HG03025 (cell line): ENCODE results near the gene MGAT5.

Experiments used
- ATAC-seq: cut with Tn5 transposase; IDR thresholded peaks from one replicate; pipeline ENCODE4 v1.9.1; 2021; ENCODE audit warnings: mild to moderate bottlenecking, moderate library complexity; ENCODE audit not compliant: unreplicated experiment, low FRiP score

The MGAT5 gene

DNA sequence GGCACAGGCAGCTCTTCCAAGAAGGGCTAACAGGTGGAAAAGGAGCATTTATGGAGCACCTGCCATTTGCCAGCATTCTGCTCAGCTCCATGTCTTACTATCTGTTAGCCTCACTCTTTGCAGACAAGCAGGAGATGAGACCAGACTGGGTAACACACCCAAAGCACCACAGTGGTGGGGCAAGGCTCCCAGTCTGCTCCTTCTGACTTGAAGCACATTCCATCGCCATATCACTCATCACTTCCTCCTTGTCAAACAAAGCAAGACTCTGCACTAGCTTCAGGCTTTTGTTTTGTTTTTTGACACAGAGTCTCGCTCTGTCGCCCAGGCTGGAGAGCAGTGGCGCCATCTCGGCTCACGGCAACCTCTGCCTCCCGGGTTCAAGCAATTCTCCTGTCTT is 182.8 kb downstream of the MGAT5 start:
- no peak for ATAC-seq

DNA sequence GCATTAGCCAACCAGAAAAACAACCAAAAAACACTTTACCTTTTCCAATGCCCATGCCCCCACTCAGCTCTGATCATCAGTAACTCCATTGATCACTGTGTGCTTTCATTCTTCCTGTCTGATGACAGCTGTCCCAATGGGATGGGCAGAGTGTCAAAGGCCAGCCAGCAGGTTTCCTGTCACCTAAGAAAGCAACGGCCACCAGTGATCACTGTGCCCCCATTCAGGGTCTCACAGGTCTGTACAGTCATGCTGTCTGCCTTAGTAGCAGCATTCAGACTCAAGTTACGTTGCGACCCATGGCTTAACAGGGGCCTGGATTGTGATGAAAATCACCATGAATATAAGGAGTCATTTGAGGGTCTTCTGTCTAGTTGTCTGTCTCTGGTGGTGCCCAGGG is 184.5 kb downstream of the MGAT5 start:
- no peak for ATAC-seq

DNA sequence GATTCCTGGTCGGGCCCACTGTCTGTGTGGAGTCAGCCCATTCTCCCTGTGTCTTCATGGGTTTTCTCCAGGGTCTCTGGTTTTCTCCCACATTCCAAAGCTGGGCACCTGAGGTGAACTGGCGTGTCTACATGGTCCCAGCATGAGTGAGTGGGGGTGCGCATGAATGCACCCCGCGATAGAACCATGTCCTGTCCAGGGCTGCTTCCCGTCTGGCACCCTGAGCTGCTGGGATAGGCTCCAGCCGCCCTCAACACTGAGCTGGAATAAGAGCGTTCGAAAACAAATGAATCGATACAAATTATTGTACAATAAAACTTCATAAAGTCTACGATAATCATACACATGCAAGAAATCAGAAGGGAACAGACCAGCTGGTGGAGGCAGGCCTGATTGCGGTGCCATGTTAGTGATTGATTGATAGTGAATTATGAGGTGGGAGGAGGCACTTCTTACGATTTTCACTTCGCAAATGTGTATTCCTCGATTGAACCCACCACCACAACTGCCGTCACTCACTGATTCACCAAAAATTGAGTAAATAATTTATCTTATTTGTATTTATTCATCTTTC is 186.6 kb downstream of the MGAT5 start:
- no peak for ATAC-seq

DNA sequence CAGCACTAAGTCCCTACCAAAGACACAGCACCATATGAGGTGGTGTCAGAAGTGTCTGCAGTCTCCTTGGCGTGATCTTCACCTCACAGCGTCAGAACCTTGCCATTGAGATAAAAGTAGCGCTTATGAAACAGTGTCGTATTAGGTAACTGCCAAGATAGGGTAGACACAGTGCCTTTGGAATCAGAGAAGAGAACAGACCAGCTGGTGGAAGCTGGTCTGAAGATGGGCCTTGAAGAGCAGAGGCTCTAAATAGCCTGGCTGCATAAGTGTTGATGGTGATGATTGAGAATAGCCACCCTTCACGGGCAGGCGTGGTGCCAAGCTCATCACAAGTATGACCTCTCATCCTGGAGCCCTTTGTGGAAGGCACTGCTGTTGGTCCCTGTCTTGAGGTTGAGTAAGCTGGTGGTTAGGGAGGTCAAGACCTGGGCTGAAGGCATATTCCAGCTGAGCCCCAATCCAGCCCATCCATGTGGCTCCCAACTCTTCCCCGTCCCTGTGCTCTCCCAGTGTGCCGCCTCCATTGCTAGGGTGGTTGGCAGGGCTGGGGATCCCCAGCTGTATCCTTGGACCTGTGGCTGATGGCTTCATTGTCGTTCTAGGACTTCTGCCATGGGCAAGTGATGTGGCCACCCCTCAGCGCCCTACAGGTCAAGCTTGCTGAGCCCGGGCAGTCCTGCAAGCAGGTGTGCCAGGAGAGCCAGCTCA is 187.4 kb downstream of the MGAT5 start:
- no peak for ATAC-seq

DNA sequence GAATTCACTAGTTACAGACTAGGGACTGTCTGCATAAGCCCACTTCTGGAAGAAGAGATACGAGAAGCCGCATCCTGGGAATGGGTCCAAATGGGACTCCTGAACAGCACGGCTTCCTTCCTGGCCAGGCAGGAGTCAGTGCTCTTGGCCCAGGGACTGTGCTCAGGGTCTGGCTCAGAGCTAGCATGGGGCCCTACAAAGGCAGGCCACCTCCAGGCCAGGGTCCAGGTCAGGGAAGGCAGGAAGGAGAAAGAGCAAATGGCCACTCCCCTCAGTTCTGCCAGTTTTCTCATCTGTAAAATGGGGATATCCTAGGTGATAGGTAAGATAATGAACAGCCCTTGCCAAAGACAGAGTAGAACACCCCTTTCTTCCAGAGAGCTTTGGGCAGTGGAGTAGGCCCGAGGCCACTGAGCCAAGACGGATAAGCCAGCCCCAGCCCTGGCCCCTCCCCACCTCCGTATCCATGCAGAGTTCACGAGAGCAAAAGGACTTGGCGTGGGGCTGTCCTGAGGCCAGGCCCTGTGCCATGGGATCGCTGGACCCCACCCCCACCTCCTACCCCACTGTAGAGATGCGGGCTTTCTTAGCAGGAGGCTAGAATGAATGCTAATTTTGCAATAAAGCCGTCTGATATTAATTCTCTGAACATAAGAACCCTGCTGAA is 190.1 kb downstream of the MGAT5 start:
- no peak for ATAC-seq

DNA sequence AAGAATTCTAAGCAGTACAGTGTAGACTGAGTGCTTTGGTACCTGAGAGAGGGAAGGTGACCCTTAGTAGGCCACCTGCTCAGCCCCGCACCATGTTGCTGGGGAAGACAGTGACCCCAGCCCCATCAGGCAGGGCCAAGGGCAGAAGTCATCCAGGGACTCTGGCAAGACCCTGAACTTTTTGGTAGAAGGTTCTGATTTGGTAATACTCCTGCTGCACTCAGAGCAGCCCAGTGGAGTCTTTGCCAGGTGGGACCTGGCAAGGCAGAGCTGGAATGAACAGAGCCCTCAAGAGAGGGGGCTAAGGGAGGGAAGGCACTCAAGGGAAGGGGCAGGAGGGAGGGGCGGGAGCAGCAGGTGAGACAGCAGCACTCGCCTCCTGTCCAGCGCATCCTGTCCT is 191.2 kb downstream of the MGAT5 start:
- ATAC-seq: no peak

DNA sequence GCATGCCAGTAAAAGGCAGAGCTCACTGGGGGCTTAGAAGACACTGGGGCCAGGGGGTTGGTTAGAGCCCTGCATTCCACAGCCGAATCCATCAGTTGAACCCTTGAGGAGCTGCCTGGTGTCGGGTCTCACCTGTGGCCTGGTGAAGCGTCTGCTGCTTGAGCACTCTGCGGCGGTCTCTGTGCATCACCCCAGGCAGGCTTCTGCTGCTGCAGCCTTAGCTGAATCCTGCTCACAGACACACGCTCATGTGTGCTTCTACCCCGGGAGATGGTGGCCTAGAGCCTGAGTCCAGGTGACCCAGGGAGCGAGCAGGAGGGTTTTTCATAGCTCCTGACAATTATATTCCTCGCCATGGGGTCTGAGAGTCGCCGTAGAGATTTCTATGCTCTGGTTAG is 192.1 kb downstream of the MGAT5 start:
- no peak for ATAC-seq

DNA sequence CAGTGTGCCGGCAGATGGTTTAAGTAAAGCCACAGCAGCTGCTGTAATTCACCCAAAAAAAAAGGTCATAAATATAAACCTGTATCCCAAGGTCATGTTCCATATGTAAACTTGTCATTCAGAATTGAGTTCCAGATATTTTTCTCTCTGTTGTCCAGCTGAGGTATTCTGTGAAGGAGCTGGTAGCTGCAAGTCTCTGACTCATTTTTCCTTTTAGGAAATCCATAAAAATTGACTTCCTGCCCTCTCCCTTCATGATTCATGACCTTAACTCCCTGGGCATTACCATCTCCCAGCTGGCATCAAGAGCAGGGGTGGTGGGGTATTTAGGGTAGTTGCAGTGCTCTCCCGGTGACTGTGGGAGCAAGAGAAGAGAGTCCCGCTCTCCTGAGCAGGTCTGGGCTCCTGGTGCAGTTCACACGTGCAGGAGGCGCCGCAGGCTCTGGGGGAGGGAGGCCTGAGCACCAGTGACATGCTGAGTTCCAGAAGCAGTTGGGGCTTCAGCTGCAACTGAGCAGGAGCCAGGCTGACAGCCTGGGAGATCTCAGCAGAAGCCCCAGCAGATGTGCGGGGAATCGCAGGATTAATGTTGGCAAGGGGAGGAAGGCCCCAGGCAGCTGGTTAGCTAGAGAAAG is 192.6 kb downstream of the MGAT5 start:
- no peak for ATAC-seq

DNA sequence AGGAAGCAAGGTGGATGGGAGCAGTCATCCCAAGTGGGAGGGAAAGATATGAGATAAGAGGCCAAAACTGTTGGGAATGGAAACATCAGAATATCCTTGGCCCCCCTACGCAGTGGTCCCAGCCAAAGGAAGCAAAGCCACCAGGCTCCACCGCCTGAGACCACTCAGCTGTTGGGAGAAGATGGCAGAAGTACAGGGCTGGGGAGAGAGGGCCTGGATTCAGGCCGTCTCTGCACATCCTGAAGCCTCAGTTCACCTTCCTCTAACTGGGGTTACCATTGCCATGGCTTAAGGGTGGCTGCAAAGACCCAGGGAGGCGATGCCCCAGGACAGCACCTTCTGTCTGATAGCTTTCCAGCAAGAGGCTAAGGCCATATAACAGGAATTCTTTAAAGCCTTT is 193.8 kb downstream of the MGAT5 start:
- no peak for ATAC-seq

DNA sequence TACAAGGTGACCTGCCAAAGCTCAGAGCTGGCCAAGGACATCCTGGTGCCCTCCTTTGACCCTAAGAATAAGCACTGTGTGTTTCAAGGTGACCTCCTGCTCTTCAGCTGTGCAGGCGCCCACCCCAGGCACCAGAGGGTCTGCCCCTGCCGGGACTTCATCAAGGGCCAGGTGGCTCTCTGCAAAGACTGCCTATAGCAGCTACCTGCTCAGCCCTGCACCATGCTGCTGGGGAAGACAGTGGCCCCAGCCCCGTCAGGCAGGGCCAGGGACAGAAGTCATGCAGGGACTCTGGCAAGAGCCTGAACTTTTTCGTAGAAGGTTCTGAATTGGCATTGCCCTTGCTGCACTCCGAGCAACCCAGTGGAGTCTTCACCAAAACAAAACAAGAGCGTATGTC is 194.8 kb downstream of the MGAT5 start:
- ATAC-seq: no peak

DNA sequence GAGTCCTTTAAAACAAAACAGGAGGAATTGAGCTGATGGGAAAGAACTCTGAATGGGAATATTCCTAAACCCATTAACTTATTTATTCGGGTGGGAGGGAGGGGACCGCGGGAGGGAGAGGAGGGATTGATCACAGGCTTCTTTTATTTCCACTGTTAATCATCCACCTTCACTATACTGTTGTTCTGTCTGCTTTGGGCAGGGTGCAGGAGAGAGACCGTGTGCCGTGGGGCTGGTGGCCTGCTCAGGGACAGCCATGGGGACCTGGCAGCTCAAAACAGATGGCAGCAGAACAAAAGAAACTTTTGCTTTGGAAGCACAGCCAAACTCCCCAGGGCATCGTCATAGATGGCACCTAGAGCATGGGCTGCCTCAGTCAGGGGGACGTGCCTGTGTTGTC is 195.3 kb downstream of the MGAT5 start:
- no peak for ATAC-seq

DNA sequence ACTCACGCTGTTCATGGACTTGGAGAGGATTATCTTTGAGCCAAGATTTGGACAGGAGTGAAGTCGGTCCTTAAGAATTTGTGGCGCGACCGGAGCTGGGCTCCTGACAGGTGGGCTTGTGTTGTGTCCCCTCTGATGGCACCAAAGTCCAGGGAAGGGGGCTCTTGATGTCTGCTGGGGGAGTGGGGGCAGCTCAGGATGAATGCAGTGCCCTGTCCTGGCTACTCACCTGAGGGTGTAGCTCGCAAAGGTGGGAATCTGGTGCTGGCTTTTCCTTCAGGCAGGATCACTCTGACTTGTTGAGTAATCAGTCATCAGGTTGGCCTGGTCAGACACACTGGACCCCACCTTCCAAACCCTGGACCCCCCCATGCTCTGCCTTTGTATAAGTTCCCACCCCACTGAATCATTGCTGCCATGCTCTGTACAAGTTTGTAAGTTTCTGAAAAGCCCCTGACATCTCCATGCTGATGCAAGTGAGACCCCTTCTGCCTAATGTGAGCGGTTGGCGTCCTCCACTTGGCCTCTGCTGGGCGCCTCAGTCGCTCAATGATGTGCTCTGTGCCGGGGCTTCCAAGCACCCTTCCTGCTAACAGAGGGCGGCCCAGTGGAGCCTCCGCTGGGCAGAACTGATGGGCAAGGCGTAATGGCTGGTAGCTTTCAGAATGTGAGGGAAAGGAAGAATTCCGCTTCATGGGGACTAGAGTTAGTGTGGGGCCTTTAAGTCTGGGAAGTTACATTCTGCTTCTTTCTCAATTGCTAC is 196.1 kb downstream of the MGAT5 start:
- no peak for ATAC-seq

DNA sequence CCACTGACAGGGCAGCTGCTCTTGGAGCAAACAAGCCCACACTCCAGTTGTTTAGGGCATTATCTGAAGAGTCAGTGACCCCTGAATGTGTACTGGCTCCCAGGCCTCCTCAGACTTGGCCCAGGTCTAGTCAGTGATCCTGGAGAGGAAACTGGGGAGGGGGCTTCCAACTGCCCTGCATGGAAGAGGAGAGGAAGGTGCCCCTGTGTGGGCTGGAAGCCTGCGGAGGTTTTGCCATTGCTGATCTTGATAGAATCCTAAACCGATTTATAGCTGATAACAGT is 197.4 kb downstream of the MGAT5 start:
- no peak for ATAC-seq

DNA sequence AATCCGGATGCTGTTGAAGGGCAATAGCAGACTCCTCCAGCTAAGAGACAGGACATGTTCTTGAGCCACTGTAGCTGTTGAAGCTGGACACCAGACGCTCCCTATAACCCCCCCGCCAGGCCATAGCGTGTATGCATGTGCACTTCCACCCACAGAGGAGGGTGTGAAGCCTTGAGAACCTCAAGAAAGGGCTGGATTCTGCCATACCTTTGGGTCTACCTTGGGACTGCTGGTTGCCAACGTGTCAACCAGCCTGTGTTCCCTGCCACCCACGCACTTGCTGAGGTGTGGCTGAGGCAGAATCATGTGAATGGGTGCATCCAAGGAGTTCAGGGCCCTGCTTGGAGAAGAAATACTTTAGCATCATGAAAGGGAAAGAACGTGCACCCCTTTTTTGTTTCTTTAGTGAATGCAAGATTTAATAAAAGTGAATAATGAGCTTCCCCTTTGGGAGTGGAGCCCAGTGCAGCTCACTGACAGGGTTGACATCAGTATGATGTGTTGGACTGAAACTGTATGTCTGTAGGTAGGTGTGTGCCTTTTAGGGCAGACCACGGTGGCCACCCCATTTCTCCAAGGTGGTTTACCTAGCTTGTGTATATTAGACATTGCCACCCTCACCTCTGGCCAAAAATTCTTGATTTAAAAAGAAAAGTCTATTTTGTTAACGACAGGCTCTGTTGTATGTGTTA is 198.3 kb downstream of the MGAT5 start:
- ATAC-seq: no peak

DNA sequence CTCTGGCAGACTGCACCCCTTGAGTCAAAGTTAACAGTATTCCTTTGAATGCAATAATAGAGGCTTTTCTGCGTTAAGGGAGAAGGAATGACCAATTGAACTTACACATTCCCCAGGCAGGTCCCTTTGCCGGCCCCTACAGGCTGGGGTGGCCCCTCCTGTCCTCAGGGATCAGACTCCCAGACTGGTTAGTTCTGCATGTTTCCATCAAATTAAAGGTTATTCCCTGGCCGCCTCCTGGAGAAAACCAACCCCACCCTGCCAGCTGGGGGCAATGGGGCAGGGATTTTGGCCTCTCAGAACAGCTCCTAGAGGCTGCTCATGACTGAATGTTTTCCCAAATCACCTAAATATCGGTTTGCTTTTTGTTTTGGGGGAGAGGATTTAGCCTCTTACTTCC is 199.6 kb downstream of the MGAT5 start:
- no peak for ATAC-seq

DNA sequence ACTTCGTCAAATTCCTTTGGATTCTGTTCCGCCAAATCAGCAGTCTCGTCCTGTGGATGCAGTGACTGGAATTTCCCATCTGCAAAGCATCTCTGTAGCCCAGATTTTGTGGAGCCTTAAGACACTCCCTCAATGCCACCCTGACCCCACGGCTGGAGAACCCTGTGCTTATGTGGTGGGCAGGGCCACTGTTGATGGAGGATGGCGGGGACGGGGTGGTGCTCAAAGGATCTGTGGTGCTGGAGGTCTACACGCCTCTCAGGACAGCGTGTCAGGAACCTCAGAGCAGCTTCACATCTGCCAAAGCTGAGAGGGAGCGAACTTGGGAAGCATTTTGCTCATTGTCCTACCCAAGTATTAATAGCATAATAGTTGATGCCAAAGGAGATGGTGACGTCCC is 200.1 kb downstream of the MGAT5 start:
- no peak for ATAC-seq

DNA sequence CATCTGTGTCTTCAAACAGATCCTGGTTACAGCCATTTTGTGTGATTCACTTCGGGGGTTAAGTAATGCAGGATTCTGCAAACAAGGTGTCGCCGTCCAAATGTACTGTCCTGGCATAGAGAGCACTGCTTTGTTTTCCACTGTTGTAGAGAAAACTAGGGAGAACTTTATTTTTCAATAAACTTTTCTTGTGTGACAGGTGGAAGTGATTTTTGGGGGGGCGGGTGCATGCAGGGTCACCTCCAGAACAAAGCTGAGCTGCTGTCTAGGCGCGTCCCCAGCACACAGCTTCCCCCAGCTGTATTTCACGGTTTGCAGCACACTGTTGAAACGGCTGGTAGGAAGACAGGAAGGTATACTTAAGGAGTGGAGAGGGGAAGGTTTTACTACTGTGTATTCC is 200.6 kb downstream of the MGAT5 start:
- ATAC-seq: no peak

DNA sequence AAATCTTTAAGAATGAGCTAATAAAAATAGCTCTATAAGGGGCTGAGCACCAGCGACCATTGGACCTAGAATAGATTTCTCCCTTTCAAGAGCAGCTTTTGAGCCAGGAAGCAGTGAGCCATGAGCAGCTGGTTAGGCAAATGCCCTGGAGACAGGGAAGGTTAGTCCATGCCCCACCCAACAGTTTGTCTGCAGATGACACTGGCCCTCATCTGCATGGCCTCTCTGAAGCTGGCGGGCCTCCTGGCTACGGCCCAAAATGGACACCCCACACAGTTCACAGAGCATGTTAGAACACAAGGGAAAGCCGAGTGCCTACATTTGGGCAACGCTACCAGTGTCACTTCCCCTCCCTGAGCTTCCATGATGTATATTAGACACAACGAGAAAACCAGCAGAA is 201.1 kb downstream of the MGAT5 start:
- no peak for ATAC-seq

DNA sequence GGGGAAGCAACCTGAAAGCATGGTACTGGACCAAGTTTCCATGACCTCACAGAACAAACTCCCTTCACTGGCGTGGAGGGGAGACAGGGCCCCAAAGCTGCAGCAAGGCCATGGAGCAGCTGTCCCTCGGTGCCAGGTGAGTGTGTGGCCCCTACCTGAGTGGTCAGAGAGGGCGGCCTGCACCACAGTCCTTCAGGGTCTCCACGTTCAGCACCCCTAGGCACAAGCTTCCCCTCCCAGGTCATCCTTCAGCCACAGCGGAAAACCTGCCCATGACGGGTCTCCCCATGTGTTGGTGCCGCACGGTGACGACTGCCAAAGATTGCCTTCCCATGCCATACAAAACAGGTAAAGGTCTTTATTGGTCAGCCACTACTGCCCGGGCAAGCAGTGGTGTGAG is 201.6 kb downstream of the MGAT5 start:
- no peak for ATAC-seq

DNA sequence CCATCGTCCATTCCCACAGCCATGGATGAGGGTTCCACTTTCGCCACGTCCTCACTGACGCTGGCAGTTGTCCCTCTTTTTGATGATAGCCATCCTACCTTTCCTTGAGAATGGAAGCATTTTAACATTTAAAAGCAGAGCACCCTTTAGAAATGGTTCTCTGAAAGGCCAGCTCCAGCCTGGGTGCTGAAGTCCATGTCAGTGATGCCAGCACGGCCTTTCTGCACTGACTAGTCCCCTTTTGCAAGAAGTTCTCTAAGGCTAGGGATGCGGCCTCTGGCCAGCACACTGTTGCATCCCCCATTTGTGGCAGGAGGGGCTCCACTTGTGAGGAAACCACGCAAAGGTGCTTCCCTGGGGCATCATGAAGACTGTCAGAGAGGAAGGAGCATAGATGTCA is 203.5 kb downstream of the MGAT5 start:
- ATAC-seq: no peak
